OCI-LY7 (cell line): ENCODE results near the gene ARPC4. TPM values are rescaled to one million over a fixed set of nuclear protein-coding genes. Genes with fewer than 3 reads are reported as not detected.

Source experiments
- BruUV-seq: library from RNA; stranded (reverse); fragments of 400-500 nt; replicated peaks from 2 replicates; lab custom pipeline; 2021; lab: Mats Ljungman, UMichigan
- CTCF ChIA-PET: fragments of 300-600 bp; sonication (Branson Sonifier 250); formaldehyde crosslinking; loops from one replicate; lab custom pipeline; 2022; ENCODE audit warnings: antibody characterized with exemption; ENCODE audit not compliant: unreplicated experiment; lab: Charles Lee
- POLR2A ChIA-PET: fragments of 300-600 bp; sonication (Branson Sonifier 250); formaldehyde crosslinking; loops from one replicate; lab custom pipeline; 2022; ENCODE audit warnings: antibody characterized with exemption; lab: Charles Lee
- DNase-seq: peaks from one replicate; pipeline ENCODE4 v3.0.0-alpha.2; 2015; ENCODE audit warnings: low spot score
- H2AFZ ChIP-seq: fragments of 200-600 bp; sonication (generic), shearing (Covaris generic); 2 replicates; pipeline ENCODE4 v1.6.1; 2014; ENCODE audit warnings: mild to moderate bottlenecking, antibody characterized with exemption, low read length, moderate library complexity
- H3K27ac ChIP-seq: fragments of 200-600 bp; sonication (generic); 2 replicates; pipeline ENCODE4 v1.5.1; 2014; ENCODE audit warnings: mixed run types, low read depth, mild to moderate bottlenecking, moderate library complexity, low read length, inconsistent platforms; ENCODE audit not compliant: poor library complexity, severe bottlenecking
- H3K36me3 ChIP-seq: fragments of 200-600 bp; sonication (generic); 2 replicates; pipeline ENCODE4 v1.6.1; 2014; ENCODE audit warnings: mild to moderate bottlenecking, antibody characterized with exemption, low read length, moderate library complexity, mixed read lengths; ENCODE audit not compliant: insufficient read depth
- H3K4me1 ChIP-seq: fragments of 200-600 bp; sonication (generic); 2 replicates; pipeline ENCODE4 v1.5.1; 2014; ENCODE audit warnings: mild to moderate bottlenecking, low read length; ENCODE audit not compliant: insufficient read depth, poor library complexity, severe bottlenecking
- H3K4me2 ChIP-seq: fragments of 200-600 bp; sonication (generic); 2 replicates; pipeline ENCODE4 v1.6.1; 2014; ENCODE audit warnings: mild to moderate bottlenecking, low read length
- H3K4me3 ChIP-seq: fragments of 200-600 bp; sonication (generic); 2 replicates; pipeline ENCODE4 v1.5.1; 2014; ENCODE audit warnings: mild to moderate bottlenecking, low read depth, low read length; ENCODE audit not compliant: poor library complexity, severe bottlenecking
- H3K79me2 ChIP-seq: fragments of 200-600 bp; sonication (generic); 2 replicates; pipeline ENCODE4 v1.6.1; 2016; ENCODE audit warnings: low read depth, mild to moderate bottlenecking, low read length, moderate library complexity, mixed read lengths; ENCODE audit not compliant: insufficient read depth
- H3K9me2 ChIP-seq: fragments of 200-600 bp; sonication (generic); 2 replicates; pipeline ENCODE4 v1.6.1; 2016; ENCODE audit warnings: mild to moderate bottlenecking, low read length, mixed read lengths; ENCODE audit not compliant: insufficient read depth
- H3K9me3 ChIP-seq: fragments of 200-600 bp; sonication (generic); 2 replicates; pipeline ENCODE4 v1.6.1; 2014; ENCODE audit warnings: mild to moderate bottlenecking, mixed run types, low read length, mixed read lengths
- H4K20me1 ChIP-seq: fragments of 200-600 bp; sonication (generic); 2 replicates; pipeline ENCODE4 v1.6.1; 2014; ENCODE audit warnings: mild to moderate bottlenecking, antibody characterized with exemption, low read length, moderate library complexity, mixed read lengths; ENCODE audit not compliant: insufficient read depth
- CTCF ChIP-seq: fragments of 200-600 bp; sonication (generic); conservative IDR thresholded peaks from 2 replicates; pipeline ENCODE4 v1.5.1; 2014; ENCODE audit warnings: mild to moderate bottlenecking, antibody characterized with exemption, low read length, moderate library complexity, mixed read lengths
- EZH2phosphoT487 ChIP-seq: fragments of 200-600 bp; sonication (generic); IDR thresholded peaks from 2 replicates; pipeline ENCODE4 v1.6.1; 2018; ENCODE audit warnings: low read depth, borderline replicate concordance, mild to moderate bottlenecking, mixed run types, antibody characterized with exemption, low read length, moderate library complexity, mixed read lengths
- intact Hi-C: fragments of 100-400 bp; cut with micrococcal nuclease; formaldehyde crosslinking; loops from one replicate; pipeline ENCODE4 v1.10.0; 2022; ENCODE audit not compliant: unreplicated experiment
- total RNA-seq, 2 experiments: library from RNA; depleted of rRNA in 1 of 2; stranded (reverse); fragments of >200 nt in 1 of 2; shearing (Covaris generic) in 1 of 2; gene quantifications; 2 replicates each; pipeline ENCODE4 v1.2.3, GENCODE V29; 2014 to 2022

ARPC4 gene
- total RNA-seq, 2 experiments from 2014 or later: 99.5 to 118 TPM

GRCh38 chr3:9768141-9768775, 24.6 kb upstream of the ARPC4 start:
- Histone ChIP-seq H3K4me2 (no peak overlapping the region), H3K9me3 (no peaks in the 10 kb centered on the region), H3K36me3 (peaks cover 3% of the 10 kb centered on the region; the same call in 1 of the 2 replicates), H3K4me3 (no peak overlapping the region), H2AFZ (no peak overlapping the region), H3K4me1 (peaks cover 7% of the 10 kb centered on the region), H3K9me2 (no peaks in the 10 kb centered on the region), H4K20me1 (no peaks in the 10 kb centered on the region), H3K27ac (no peak overlapping the region), H3K79me2 (no peaks in the 10 kb centered on the region)
- ChIA-PET CTCF (no interaction called here), POLR2A (interaction anchor here (0.6 kb wide), 1 partner anchor 343 kb away, joined by 3 read pairs; no protein-coding TSS in a partner anchor)
- no peak for DNase-seq
- intact Hi-C loops: no loop called here
- BruUV-seq: no TSS peak
- TF ChIP-seq EZH2phosphoT487 (no peak), CTCF (no peak)

- peaks cover 3% of the 10 kb centered on the region; the same call in 1 of the 2 replicates for H3K36me3 ChIP-seq
- no peaks in the 10 kb centered on the region for H4K20me1 ChIP-seq
- POLR2A ChIA-PET: interaction anchor here (0.6 kb wide), 2 partner anchors 13 to 343 kb away, joined by 3 read pairs; no protein-coding TSS in a partner anchor
- no TSS peak for BruUV-seq
- no peaks in the 10 kb centered on the region for H3K9me2 ChIP-seq
- DNase-seq: no peak
- intact Hi-C loops: no loop called here
- peaks cover 7% of the 10 kb centered on the region for H3K4me1 ChIP-seq
- no peak overlapping the region for H3K4me3 ChIP-seq
- no peak for TF ChIP-seq CTCF
- H3K79me2 ChIP-seq: no peaks in the 10 kb centered on the region
- H3K27ac ChIP-seq: no peak overlapping the region
- no peaks in the 10 kb centered on the region for H3K9me3 ChIP-seq
- H2AFZ ChIP-seq: no peak overlapping the region
- CTCF ChIA-PET: no interaction called here
- H3K4me2 ChIP-seq: no peak overlapping the region
These were observed 23.9 kb upstream of the ARPC4 start for GRCh38 chr3:9769012-9769411.

GRCh38 chr3:9769426-9770275, 23.2 kb upstream of the ARPC4 start, which contains the start of gene CAMK1:
Gene CAMK1 (minus strand): TSS chr3:9769947. CDS start chr3:9767749, 2,198 bp downstream.
- no peak within 1 kb of the TSS for H3K27ac ChIP-seq
- H3K9me2 ChIP-seq: no peaks in the 10 kb centered on the region
- DNase-seq: no peak
- BruUV-seq: no TSS peak
- ChIA-PET POLR2A (no interaction called here), CTCF (no interaction called here)
- peaks cover 7% of the 10 kb centered on the region for H3K4me1 ChIP-seq
- TF ChIP-seq EZH2phosphoT487: no peak
- TF ChIP-seq CTCF: no peak
- no peaks in the 10 kb centered on the region for H3K79me2 ChIP-seq
- no peak within 1 kb of the TSS for H2AFZ ChIP-seq
- no peaks in the 10 kb centered on the region for H3K9me3 ChIP-seq
- no peak within 1 kb of the TSS for H3K4me3 ChIP-seq
- H3K4me2 ChIP-seq: no peak within 1 kb of the TSS
- no peaks in the 10 kb centered on the region for H4K20me1 ChIP-seq
- intact Hi-C loops: no loop called here
- H3K36me3 ChIP-seq: peaks cover 3% of the 10 kb centered on the region; the same call in 1 of the 2 replicates
